Keratinocyte (primary cell): ENCODE data around the gene HDGFL3. TPM values are rescaled to one million over a fixed set of nuclear protein-coding genes. Genes with fewer than 3 reads are reported as not detected.

Experiments
- DNase-seq: peaks from one replicate; pipeline ENCODE4 v3.0.0-alpha.2; 2011; ENCODE audit warnings: low read depth, missing footprints, low spot score
- FAIRE-seq: peaks from 2 replicates; lab custom pipeline; 2011; peaks lifted over from hg19 to GRCh38; lab: Jason Lieb, UNC
- H2AFZ ChIP-seq: 2 replicates; pipeline ENCODE4 v1.6.0; 2012; ENCODE audit warnings: low read length, control low read depth, inconsistent platforms; ENCODE audit not compliant: control insufficient read depth
- H3K27ac ChIP-seq: 2 replicates; pipeline ENCODE4 v1.5.1; 2011; ENCODE audit warnings: low read length; ENCODE audit not compliant: control insufficient read depth, insufficient read depth
- H3K27me3 ChIP-seq: 3 replicates; pipeline ENCODE4 v1.6.0; 2011; ENCODE audit warnings: low read length; ENCODE audit not compliant: control insufficient read depth, insufficient read depth; ENCODE audit errors: extremely low read depth
- H3K36me3 ChIP-seq, 2 experiments: 2 replicates in 1 of 2; 3 replicates in 1 of 2; pipeline ENCODE4 v1.5.1; 2011; ENCODE audit warnings: low read length in 2 of 2, mild to moderate bottlenecking in 1 of 2; ENCODE audit not compliant: control insufficient read depth in 2 of 2, insufficient read depth in 2 of 2; ENCODE audit errors: extremely low read depth in 1 of 2
- H3K4me1 ChIP-seq: 3 replicates; pipeline ENCODE4 v1.5.1; 2011; ENCODE audit warnings: low read length; ENCODE audit not compliant: control insufficient read depth, insufficient read depth; ENCODE audit errors: extremely low read depth
- H3K4me2 ChIP-seq: 3 replicates; pipeline ENCODE4 v1.6.0; 2011; ENCODE audit warnings: low read depth, low read length; ENCODE audit not compliant: control insufficient read depth, insufficient read depth; ENCODE audit errors: extremely low read depth
- H3K4me3 ChIP-seq, 3 experiments: fragments of 200-600 bp in 1 of 3; sonication (generic) in 1 of 3; 2 replicates in 2 of 3; 3 replicates in 1 of 3; pipeline ENCODE4 v1.5.1; 2011 to 2016; ENCODE audit warnings: low read length in 3 of 3, mild to moderate bottlenecking in 3 of 3, control low read depth in 2 of 3, inconsistent platforms in 1 of 3, low read depth in 1 of 3, mixed read lengths in 1 of 3, mixed run types in 1 of 3, moderate library complexity in 1 of 3; ENCODE audit not compliant: control insufficient read depth in 2 of 3, insufficient read depth in 2 of 3; ENCODE audit errors: extremely low read depth in 1 of 3
- H3K79me2 ChIP-seq: 2 replicates; pipeline ENCODE4 v1.6.0; 2012; ENCODE audit warnings: low read length; ENCODE audit not compliant: control insufficient read depth, insufficient read depth
- H3K9ac ChIP-seq: 3 replicates; pipeline ENCODE4 v1.6.0; 2011; ENCODE audit warnings: low read length; ENCODE audit not compliant: control insufficient read depth, insufficient read depth; ENCODE audit errors: extremely low read depth
- H3K9me1 ChIP-seq: 3 replicates; pipeline ENCODE4 v1.6.0; 2011; ENCODE audit warnings: low read length; ENCODE audit not compliant: control insufficient read depth, insufficient read depth; ENCODE audit errors: extremely low read depth
- H3K9me3 ChIP-seq: 2 replicates; pipeline ENCODE4 v1.5.1; 2012; ENCODE audit warnings: low read depth, low read length; ENCODE audit not compliant: control insufficient read depth
- H4K20me1 ChIP-seq: 3 replicates; pipeline ENCODE4 v1.6.0; 2011; ENCODE audit warnings: low read length; ENCODE audit not compliant: control insufficient read depth, insufficient read depth; ENCODE audit errors: extremely low read depth
- EZH2 ChIP-seq: IDR thresholded peaks from one replicate; pipeline ENCODE4 v1.6.1; 2012; ENCODE audit warnings: inconsistent platforms, mild to moderate bottlenecking, low read length, moderate library complexity
- dilution Hi-C: fragments of 300-500 bp; cut with MboI; formaldehyde crosslinking; loops from one replicate; pipeline ENCODE4 v1.7.0; 2020; ENCODE audit warnings: low sequenced_read_pairs; ENCODE audit not compliant: extremely low pct_ligation_motif_present
- polyA plus RNA-seq, 5 experiments: library from polyadenylated mRNA; depleted of rRNA in 3 of 5; stranded (reverse) in 3 of 5; stranded (forward) in 1 of 5; unstranded in 1 of 5; fragments of >200 nt; gene quantifications; 1 replicate in 1 of 5; 2 replicates in 3 of 5; 3 replicates in 1 of 5; pipeline versions ENCODE4 v1.2.1 to v1.2.3, GENCODE V29; 2011 to 2012; ENCODE audit warnings: missing spikeins in 2 of 5, low read depth in 1 of 5, low replicate concordance in 1 of 5
- TF ChIP-seq, protein P1 (sequence below), 3 experiments: IDR thresholded peaks in 1 of 3; conservative IDR thresholded peaks in 1 of 3; optimal IDR thresholded peaks in 1 of 3; 2 replicates in 2 of 3; 3 replicates in 1 of 3; pipeline versions ENCODE3 to v1.5.1; 2011; ENCODE audit warnings: low read length in 3 of 3, mild to moderate bottlenecking in 3 of 3, moderate library complexity in 2 of 3, control low read depth in 1 of 3, inconsistent platforms in 1 of 3; ENCODE audit not compliant: insufficient read depth in 2 of 3; ENCODE audit errors: extremely low read depth in 1 of 3

Gene HDGFL3
- polyA plus RNA-seq, 1 donor (not counting 4 experiments of a cell fraction or from before 2014, with no cell fraction given) = 35.1 TPM

GRCh38 chr15:83209333-83209732 lies 1.7 kb upstream of the HDGFL3 start:
- Histone ChIP-seq H3K27me3 (no peaks in the 10 kb centered on the region), H3K4me2 (no peak overlapping the region), H3K9me1 (no peaks in the 10 kb centered on the region), H3K79me2 (peaks cover 27% of the 10 kb centered on the region), H2AFZ (no peak overlapping the region), H3K4me3 (no peak overlapping the region), H4K20me1 (no peaks in the 10 kb centered on the region), H3K4me1 (peaks cover 17% of the 10 kb centered on the region), H3K27ac (no peak overlapping the region), H3K9ac (no peak overlapping the region), H3K9me3 (no peaks in the 10 kb centered on the region), H3K36me3 (no peaks in the 10 kb centered on the region)
- no peak for DNase-seq
- FAIRE-seq = no peak
- no peak for TF ChIP-seq EZH2
- TF ChIP-seq, protein P1, sequence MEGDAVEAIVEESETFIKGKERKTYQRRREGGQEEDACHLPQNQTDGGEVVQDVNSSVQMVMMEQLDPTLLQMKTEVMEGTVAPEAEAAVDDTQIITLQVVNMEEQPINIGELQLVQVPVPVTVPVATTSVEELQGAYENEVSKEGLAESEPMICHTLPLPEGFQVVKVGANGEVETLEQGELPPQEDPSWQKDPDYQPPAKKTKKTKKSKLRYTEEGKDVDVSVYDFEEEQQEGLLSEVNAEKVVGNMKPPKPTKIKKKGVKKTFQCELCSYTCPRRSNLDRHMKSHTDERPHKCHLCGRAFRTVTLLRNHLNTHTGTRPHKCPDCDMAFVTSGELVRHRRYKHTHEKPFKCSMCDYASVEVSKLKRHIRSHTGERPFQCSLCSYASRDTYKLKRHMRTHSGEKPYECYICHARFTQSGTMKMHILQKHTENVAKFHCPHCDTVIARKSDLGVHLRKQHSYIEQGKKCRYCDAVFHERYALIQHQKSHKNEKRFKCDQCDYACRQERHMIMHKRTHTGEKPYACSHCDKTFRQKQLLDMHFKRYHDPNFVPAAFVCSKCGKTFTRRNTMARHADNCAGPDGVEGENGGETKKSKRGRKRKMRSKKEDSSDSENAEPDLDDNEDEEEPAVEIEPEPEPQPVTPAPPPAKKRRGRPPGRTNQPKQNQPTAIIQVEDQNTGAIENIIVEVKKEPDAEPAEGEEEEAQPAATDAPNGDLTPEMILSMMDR (optimal IDR thresholded peaks at IDR 0.05 in 1 of 3, IDR thresholded peaks at IDR 0.05 in 1 of 3, conservative IDR thresholded peaks at IDR 0.05 in 1 of 3; ENCODE audit: extremely low read depth in 1 of 3, insufficient read depth in 2 of 3, low read length in 3 of 3) = peak in 1 of 3 experiments; percentile 34
- dilution Hi-C loops = no loop called here

GRCh38 chr15:83208367-83208661 lies 691 bp upstream of the HDGFL3 start:
- peaks cover 34% of the 10 kb centered on the region for H3K79me2 ChIP-seq
- H2AFZ ChIP-seq = peak overlapping the region; percentile 74
- H3K9ac ChIP-seq = peak overlapping the region; percentile 63
- FAIRE-seq (no peak), DNase-seq (no peak)
- dilution Hi-C loops = no loop called here
- peak overlapping the region; percentile 73 for H3K4me2 ChIP-seq
- H4K20me1 ChIP-seq = no peaks in the 10 kb centered on the region
- H3K27me3 ChIP-seq = no peaks in the 10 kb centered on the region
- H3K36me3 ChIP-seq = no peaks in the 10 kb centered on the region
- no peaks in the 10 kb centered on the region for H3K9me1 ChIP-seq
- H3K27ac ChIP-seq = no peak overlapping the region
- TF ChIP-seq, protein P1 (optimal IDR thresholded peaks at IDR 0.05 in 1 of 3, IDR thresholded peaks at IDR 0.05 in 1 of 3, conservative IDR thresholded peaks at IDR 0.05 in 1 of 3; ENCODE audit: extremely low read depth in 1 of 3, insufficient read depth in 2 of 3, low read length in 3 of 3) = no peak
- TF ChIP-seq EZH2 = no peak
- H3K9me3 ChIP-seq = no peaks in the 10 kb centered on the region
- H3K4me3 ChIP-seq = peak overlapping the region; percentile 60 to 79 (median 74)
- peaks cover 17% of the 10 kb centered on the region for H3K4me1 ChIP-seq
